HG02571 (cell line): Measurements from ENCODE around the gene KIAA1671.

ENCODE experiments used
- ATAC-seq: cut with Tn5 transposase; IDR thresholded peaks from one replicate; pipeline ENCODE4 v1.9.1; 2021; ENCODE audit warnings: mild to moderate bottlenecking, moderate library complexity; ENCODE audit not compliant: unreplicated experiment

Gene KIAA1671

DNA sequence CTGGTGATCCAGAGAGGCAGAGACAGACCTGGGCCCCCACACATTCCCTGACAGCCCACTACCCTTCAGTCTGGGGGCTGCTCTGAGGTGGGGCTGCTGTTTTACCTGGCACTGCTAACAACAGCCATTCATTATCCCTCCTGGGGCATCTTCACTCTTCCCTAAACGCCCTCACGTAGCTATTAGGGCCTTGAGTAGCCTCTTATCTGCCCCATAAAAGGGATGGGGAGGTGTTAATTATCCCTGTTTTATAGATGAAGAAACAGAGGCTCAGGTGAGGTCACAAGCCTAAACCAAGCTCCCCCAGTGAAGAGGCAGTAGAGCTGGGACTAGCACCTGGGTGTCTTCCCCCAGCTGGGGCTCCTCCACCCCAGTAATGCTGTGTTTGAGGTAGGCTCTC is 79.5 kb downstream of the KIAA1671 start:
- no peak for ATAC-seq

DNA sequence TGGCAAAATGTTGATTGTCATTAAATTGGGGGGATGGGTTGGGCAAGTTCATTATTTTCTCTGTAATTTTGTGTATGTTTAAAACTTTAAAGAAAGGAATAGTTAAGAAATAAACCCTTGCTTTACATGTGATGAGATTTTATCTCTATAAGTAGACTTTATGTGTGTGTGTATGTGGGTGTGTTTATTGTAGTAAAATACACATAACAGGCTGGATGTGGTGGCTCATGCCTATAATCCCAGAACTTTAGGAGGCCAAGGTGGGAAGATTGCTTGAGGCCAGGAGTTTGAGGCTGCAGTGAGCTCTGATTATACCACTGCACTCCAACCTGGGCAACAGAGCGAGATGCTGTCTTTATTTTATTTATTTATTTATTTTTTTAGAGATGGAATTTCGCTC is 83.2 kb downstream of the KIAA1671 start:
- no peak for ATAC-seq

DNA sequence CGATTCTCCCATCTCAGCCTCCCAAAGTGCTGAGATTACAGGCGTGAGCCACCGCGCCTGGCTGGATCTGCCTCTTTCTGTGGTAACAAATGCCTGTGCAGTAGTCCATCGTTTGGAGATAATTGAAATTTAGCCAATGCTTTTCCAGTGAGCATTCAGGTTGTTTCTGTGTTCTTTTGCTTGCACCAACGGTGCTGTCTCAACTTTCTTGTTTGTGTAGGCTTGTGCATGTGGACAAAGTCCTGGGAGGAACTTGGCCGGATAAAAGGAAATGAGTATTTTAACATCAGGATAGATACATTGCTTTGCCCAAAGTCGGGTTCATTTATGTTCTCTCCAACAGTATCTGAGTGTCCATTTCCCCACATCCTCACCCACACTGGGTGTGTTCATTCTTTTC is 85.7 kb downstream of the KIAA1671 start:
- no peak for ATAC-seq

DNA sequence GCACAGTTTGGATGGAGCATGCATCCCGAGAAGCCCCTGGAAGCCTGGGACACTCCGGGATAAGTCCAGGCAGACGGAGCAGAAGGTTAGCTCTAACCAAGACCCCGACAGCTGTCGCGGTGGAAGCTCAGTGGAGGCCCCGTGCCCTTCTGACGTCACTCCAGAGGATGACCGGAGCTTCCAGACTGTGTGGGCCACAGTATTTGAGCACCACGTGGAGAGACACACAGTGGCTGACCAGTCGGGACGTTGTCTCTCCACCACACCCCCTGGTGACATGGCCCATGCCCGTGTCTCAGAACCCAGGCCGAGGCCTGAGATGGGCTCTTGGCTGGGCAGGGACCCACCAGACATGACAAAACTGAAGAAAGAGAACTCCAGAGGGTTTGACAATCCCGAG is 86.3 kb downstream of the KIAA1671 start:
- ATAC-seq, result no peak

DNA sequence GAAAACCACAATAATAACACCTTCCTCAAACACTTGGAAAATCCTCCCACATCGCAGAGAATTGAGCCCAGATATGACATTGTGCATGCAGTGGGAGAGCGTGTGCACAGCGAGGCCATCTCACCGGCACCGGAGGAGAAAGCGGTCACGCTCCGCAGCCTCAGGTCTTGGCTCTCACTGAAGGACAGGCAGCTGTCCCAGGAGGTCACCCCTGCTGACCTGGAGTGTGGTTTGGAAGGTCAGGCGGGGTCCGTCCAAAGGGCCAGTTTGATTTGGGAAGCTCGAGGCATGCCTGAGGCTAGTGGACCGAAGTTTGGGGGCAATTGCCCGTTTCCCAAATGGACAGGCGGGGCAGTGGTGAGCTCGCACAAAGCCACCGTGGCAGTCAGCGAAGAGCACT is 86.7 kb downstream of the KIAA1671 start:
- ATAC-seq, result no peak

DNA sequence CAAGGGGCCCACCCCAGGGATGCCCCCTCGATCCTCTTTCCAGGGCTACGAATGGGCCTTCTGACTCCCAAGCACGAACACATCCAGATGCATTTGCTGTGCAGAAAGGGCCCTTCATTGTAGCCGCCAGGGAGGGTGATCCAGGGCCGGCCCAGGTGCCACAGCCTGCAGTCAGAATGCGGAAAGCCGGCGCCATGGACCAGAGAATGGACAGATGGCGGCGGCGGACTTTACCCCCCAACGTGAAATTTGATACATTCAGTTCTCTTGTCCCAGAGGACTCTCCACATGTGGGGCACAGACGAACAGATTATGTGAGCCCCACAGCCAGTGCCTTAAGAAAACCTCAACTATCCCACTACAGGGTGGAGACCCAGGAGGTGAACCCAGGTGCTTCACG is 87.2 kb downstream of the KIAA1671 start:
- ATAC-seq, result no peak

DNA sequence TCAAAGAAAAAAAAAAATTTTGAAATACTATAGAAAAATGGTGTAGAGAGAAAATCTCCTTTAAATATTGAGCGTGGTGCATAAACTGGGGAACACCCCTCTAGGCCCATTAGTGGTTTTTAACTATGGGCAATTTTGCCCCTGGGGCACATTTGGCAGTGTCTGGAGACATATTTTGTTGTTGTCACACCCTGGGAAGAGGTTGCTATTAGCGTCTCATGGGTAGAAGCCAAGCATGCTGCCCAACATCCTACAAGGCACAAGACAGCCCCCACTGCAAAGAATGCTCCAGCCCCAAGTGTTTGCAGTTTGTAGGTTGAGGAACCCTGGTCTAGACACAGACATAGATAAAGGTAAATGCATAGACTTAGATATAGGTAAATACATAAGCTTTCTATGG is 92.6 kb downstream of the KIAA1671 start:
- ATAC-seq, result no peak

DNA sequence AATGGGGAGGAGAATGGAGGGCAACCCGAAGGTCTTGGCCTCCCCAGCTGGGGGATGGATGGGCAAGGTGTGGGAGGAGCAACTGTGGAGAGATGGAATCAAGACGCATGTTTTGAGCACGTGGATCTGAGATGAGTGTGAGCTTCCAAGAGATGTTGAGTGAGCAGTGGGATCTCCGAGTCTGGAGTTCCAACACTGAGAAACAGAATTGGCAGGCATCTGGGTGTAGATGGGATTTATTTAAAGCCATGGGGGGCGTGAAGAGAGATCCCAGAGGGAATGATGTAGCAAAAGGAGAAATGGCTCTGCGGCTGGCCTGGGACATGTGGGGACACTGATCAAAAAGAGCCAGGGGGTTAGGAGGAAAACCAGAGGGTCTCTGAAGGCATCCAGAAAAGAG is 95.6 kb downstream of the KIAA1671 start:
- no peak for ATAC-seq

DNA sequence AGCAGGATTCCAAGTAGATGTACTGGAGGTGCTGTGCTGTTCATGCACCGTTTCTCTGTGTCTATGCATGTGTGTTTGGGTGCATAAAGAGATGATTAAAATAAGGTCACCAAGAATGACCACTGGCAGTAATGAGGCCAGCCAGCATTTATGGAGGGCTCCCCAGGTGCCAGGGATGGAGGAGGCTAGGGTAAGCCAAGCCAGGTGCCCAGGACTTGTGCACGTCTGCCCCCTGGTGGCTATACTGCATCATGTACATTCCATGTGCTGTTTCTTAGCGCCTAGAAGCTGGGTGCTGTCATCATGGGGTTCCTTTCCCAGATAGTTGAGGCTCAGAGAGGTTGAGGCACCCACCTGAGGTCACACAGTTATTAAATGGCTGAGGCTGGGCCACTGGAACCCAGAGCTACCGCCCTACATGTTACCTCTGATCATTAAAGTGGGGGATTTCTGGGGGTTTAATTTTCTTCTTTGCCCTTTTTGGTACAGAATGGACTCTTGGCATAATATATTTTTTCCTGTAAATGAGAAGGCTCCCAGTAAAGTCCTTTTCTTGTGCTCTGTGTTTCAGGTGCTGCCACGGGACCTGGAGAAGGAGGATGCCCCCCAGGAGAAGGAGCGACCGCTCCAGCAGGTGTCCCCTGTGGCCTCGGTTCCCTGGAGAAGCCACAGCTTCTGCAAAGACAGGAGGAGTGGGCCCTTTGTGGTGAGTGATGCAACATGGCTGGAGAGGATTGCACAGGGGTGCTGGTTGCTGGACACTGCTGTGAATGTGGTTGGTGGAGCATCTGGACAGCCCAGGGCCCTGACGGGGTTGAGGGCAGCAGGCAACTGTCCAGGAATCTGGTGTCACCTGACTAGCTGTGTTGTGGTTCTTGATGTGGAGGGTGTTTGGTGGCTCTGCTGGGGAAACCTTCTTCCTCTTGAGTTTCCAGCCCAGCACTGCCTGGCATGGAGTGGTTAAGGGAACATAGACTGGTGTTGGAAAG is 96.4 kb downstream of the KIAA1671 start:
- ATAC-seq, result no peak

DNA sequence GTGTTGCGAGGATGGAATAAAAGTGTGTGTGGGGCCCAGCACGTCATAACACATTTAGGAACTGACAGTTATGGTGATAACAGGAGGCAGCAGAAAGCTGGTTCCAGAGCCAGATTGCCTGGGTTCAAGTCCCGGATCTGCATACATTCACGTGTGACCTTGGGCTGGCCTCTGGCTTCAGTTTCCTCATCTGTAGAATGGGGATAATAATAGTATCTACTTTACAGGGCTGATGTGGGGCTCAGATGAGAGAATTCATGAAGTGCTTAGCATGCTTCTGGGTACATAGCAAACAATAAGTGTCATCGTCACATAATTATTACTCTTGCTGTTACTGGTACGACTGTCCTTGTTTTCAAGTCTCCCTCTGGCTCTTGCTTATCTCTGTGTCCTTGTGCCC is 97.3 kb downstream of the KIAA1671 start:
- ATAC-seq, result no peak

DNA sequence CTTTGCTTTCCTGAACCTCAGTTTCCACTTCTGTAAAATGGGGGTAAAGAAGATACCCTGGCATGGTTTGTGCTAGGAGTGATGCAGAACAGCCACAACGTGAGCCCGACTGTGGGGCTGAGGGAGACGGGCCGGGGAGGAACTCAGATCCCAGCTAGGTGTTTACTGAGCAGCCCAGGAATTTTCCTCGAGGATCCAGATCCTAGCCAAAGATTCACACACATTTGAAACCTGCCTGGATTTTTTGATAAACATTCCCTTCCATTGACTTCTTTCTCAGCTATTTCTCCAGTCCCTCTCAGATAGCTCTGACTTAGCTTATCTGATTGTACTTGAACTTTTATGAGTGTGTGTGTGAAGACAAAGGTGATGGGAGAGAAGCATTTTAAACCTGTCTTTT is 98.0 kb downstream of the KIAA1671 start:
- ATAC-seq, result no peak

DNA sequence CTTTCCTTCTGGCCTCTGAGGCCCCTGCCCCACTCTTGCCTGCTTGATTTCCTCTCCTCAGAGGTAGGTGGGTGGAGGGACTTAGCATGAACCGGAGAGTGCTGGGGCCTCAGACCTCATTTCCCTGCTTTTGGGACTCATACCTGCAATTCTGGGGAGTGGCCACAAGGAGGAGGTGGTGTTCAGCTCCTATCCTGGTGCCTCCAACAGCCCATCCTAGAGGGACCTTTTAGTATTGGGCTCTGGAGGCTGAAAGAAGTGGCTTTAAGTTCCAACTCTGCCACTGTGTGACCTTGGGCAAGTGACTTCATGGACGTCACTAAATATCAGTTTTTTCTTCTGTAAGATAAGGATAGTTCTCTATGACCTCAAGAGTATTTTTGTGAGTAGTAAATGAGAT is 98.6 kb downstream of the KIAA1671 start:
- ATAC-seq, result no peak

DNA sequence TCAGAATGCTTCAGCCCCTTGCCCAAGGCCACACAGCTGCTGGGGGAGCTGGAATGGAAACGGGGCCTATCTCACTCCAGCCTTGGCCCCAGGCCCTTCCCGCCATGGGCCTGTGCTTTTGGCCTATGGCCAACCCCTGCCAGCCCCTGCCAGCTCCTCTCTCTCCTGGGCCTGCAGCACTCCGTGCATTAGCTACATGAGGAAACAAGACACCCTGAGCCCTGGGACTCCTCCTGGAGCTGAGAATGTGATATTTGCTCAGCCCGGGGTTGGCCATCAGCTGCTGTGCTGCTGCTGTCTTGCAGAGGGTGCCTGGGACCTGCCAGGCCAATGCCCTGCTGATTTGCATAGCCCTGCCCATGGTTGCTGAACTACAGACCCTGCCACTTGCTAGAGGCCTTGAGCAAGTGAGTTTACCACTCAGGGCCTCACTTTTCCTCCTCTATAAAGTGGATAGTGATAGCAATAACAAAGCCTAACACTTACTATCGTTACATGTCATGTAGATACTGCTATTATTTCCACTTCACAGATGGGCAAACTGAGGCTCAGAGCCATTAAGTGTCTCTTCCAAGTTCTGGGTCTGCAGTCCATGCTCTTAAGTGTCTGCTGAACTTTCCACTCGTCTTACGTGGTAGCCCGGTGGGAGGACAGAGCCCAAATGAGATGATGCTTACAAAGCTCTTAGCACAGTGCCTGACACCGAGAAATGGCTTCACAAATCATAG is 99.6 kb downstream of the KIAA1671 start:
- no peak for ATAC-seq

DNA sequence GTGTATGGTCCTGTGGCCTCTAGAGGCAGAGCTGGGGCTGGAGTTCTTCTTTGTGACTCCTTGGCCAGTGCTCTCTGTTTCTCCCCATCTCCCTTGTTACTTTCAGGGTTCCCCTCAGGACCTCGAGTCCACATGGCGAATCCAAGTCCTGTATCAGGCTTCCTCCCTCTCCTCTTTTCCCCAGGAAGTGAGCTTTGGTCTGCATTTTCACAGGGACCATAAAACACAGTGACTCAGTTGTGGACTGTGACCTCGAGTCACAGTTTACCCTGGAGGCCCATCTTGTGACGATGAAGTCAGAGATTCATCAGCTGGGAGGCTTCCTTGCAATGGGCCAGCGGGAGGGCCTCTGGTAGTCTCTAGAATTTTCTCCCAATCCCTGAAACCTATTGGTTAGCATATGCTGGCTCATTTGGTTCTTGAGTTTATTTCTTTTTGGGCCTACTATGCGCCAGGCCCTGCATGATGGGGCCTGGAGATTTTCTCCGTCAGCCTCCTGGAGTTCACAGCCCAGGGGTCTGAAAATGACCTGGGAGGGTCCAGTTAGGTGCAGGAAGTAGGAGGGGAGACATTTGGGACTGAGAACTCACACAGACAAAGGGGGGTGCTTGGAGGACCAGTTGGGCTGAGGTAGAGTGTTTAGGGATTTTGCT is 100.8 kb downstream of the KIAA1671 start:
- ATAC-seq, result no peak

DNA sequence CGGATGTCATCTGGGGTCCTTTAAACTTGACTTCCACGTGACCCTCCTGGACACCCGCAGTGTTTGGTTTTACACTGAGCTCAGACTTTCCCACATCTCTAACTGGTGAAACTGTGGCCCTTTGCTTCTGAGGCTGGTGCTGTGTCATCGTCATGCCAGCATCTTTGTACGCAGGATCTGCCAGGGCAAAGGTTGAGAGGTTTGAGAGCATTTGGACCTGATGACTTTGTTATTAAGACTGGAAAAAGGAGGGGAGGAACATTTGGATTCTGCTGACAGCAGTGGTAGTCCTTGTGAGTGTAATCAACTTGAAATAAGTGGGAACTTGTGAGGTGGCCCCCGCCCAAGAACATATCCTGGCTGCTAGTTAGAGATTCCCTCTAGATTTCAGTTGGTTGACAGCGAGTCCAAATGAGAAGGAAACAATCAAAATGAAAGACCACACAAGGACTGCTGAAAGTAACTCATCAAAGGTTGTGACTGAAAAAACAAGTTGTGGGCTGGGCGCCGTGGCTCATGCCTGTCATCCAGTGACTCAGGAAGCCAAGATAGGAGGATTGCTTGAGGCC is 102.5 kb downstream of the KIAA1671 start:
- ATAC-seq, result no peak

DNA sequence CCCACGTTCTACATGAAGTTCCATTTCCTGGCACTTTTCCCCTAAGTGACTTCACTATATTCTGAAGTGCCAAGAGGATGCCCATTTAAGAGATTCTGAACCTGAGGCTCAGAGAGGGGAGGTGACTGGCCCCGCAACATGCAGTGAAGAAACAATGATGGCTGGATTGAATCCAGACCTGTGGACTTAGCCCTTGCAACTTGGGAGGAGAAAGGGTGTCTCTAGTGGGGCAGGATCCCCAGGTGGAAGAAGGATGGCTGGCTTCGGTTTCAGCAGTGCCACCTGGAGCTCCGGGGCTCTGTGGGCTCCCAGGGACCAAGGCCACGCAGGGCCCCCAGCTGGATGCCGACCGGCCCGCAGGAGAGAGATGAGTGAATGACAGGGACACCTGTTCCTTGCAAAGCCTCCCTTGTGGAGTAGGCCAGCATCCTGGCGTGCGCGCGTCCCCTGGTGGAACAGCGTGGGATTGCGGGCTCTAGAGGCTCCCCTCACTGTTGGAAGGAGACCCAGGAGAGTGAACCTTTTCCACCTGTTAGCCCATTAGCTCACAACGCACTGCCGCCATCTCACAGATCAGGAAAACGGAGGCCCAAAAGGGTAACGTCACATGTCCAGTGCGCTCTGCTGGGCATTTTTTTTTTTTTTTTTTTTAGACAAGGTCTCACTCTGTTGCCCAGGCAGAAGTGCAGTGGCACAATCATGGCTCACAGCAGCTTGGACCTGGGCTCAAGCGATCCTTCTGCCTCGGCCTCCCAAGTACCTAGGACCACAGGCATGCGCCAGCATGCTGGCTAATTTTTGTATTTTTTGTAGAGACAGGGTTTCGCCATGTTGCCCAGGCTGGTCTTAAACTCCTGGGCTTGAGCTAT is 104.7 kb downstream of the KIAA1671 start:
- no peak for ATAC-seq

DNA sequence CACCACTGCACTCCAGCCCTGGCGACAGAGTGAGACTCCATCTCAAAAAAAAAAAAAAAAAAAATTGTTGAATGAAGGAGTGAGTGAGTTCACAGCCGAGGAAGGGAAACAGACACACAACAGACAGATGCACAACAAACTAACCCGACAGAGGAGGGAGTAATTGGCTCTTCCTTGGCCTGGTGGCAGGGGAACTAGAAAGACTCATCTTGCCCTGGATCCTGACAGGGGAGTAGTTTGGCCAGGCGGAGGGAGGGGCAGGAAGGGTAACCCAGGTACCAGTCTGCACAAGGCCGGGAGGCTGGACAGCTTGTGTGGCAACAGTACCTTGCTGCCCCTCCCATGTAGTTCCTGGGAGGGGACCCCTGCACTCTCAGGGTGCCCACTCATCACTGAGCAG is 106.9 kb downstream of the KIAA1671 start:
- no peak for ATAC-seq

DNA sequence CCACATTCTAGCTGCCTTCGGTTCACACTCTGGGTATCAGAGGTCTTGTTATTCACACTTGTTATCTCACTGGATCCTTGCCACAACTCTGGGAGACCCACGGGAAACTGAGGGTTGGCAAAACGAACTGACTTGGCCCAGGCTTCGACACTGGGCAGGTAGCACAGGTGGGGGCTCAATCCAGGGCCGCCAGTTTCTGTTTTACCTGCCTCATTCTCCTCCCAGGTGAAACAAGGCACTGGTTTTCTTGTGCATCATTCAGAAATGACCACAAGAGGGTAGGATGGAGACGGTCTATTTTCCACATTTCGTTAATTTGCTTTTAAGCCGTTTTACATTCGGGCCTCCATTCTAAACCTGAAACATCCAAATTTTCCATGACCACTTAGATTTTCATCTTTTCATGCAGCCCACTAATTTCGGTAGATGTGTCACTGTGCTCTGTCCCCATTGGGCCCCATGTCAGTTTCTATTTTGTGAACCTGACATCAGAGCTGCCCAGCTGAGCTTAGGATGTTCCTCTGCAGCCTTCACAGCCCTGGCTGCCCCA is 108.1 kb downstream of the KIAA1671 start:
- no peak for ATAC-seq

DNA sequence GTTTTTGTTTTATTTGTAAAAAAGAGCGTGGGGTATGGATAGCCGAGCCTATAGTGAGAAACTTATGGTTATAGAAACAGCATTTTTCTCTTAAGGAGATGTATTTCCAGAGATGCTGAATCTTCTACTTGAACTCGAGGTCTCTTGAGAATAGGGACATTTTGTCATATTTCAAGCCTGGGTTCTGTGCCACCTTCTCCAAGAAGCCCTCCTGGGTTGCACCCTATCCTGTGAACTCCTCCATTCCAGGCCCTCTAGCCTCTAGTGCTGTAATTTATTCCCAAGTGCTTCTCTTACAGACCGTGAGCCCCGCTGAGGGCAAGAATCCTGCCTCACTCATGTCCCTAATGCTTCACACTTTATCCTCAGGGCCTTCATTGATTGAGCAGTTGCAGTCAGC is 108.6 kb downstream of the KIAA1671 start:
- no peak for ATAC-seq
